ENCODE data around the gene MAN1A1.

GRCh38 chr6:119257726-119258125 is 91.8 kb downstream of the MAN1A1 start:
- TF ChIP-seq, protein P1, sequence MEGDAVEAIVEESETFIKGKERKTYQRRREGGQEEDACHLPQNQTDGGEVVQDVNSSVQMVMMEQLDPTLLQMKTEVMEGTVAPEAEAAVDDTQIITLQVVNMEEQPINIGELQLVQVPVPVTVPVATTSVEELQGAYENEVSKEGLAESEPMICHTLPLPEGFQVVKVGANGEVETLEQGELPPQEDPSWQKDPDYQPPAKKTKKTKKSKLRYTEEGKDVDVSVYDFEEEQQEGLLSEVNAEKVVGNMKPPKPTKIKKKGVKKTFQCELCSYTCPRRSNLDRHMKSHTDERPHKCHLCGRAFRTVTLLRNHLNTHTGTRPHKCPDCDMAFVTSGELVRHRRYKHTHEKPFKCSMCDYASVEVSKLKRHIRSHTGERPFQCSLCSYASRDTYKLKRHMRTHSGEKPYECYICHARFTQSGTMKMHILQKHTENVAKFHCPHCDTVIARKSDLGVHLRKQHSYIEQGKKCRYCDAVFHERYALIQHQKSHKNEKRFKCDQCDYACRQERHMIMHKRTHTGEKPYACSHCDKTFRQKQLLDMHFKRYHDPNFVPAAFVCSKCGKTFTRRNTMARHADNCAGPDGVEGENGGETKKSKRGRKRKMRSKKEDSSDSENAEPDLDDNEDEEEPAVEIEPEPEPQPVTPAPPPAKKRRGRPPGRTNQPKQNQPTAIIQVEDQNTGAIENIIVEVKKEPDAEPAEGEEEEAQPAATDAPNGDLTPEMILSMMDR (IDR thresholded peaks at IDR 0.05) = no peak
- no peak for TF ChIP-seq POLR2A (IDR thresholded peaks at IDR 0.05)

Measured in esophagus squamous epithelium (tissue), 4 donors.